ENCODE results near the gene ACHE.
"Not testable (repeated sequence)": the region's sequence is repeated elsewhere in the genome, so short reads cannot be mapped to it uniquely, and the experiment has no call there.

ACHE gene

GRCh38 chr7:100895701-100895955 is at the start of gene ACHE:
Gene ACHE (minus strand): TSS chr7:100895888. CDS start chr7:100894232, 1,656 bp downstream.
- Histone ChIP-seq H3K9me3 (ENCODE audit: control insufficient read depth in 1 of 2, low read length in 2 of 2) (no peaks in the 10 kb centered on the region), H3K36me3 (ENCODE audit: control insufficient read depth in 1 of 2, insufficient read depth in 2 of 2, low read length in 2 of 2) (no peaks in the 10 kb centered on the region), H3K27ac (ENCODE audit: low read depth, low read length) (peak within 1 kb of the TSS; percentile 47), H3K27me3 (ENCODE audit: control insufficient read depth in 1 of 2, insufficient read depth in 2 of 2, low read length in 2 of 2) (peaks cover 8 to 11% of the 10 kb centered on the region in 2 donors), H3K4me3 (ENCODE audit: low read depth in 1 of 2, low read length in 2 of 2) (peak within 1 kb of the TSS; percentile 52 to 60), H3K9ac (ENCODE audit: low read depth in 1 of 2, low read length in 2 of 2) (peak within 1 kb of the TSS; percentile 58 to 64), H3K4me1 (ENCODE audit: control insufficient read depth in 1 of 2, insufficient read depth in 2 of 2, low read length in 2 of 2) (peaks cover 11 to 29% of the 10 kb centered on the region in 2 donors)

- no peaks in the 10 kb centered on the region for H3K36me3 ChIP-seq (ENCODE audit: control insufficient read depth in 1 of 2, insufficient read depth in 2 of 2, low read length in 2 of 2)
- no peak overlapping the region for H3K4me3 ChIP-seq (ENCODE audit: low read depth in 1 of 2, low read length in 2 of 2)
Observed at GRCh38 chr7:100944138-100944537, 48.5 kb upstream of the ACHE start.

GRCh38 chr7:100943693-100944092 is 48.0 kb upstream of the ACHE start:
- H3K4me3 ChIP-seq (ENCODE audit: low read depth in 1 of 2, low read length in 2 of 2), result no peak overlapping the region
- H3K27me3 ChIP-seq (ENCODE audit: control insufficient read depth in 1 of 2, insufficient read depth in 2 of 2, low read length in 2 of 2), result peaks cover 0 to 2% of the 10 kb centered on the region in 2 donors
- H3K36me3 ChIP-seq (ENCODE audit: control insufficient read depth in 1 of 2, insufficient read depth in 2 of 2, low read length in 2 of 2), result no peaks in the 10 kb centered on the region
- no peak overlapping the region for H3K9ac ChIP-seq (ENCODE audit: low read depth in 1 of 2, low read length in 2 of 2)
- H3K27ac ChIP-seq (ENCODE audit: low read depth, low read length), result no peak overlapping the region
- peaks cover 0 to 6% of the 10 kb centered on the region in 2 donors for H3K9me3 ChIP-seq (ENCODE audit: control insufficient read depth in 1 of 2, low read length in 2 of 2)
- H3K4me1 ChIP-seq (ENCODE audit: control insufficient read depth in 1 of 2, insufficient read depth in 2 of 2, low read length in 2 of 2), result peaks cover 5 to 6% of the 10 kb centered on the region in 2 donors

More at GRCh38 chr7:100944138-100944537, 48.5 kb upstream of the ACHE start:
- H3K9ac ChIP-seq (ENCODE audit: low read depth in 1 of 2, low read length in 2 of 2), result no peak overlapping the region
- H3K9me3 ChIP-seq (ENCODE audit: control insufficient read depth in 1 of 2, low read length in 2 of 2), result peaks cover 0 to 6% of the 10 kb centered on the region in 2 donors
- peaks cover 0 to 2% of the 10 kb centered on the region in 2 donors for H3K27me3 ChIP-seq (ENCODE audit: control insufficient read depth in 1 of 2, insufficient read depth in 2 of 2, low read length in 2 of 2)
- peaks cover 6 to 9% of the 10 kb centered on the region in 2 donors for H3K4me1 ChIP-seq (ENCODE audit: control insufficient read depth in 1 of 2, insufficient read depth in 2 of 2, low read length in 2 of 2)
- H3K27ac ChIP-seq (ENCODE audit: low read depth, low read length), result no peak overlapping the region

- no peaks in the 10 kb centered on the region for H3K36me3 ChIP-seq (ENCODE audit: control insufficient read depth in 1 of 2, insufficient read depth in 2 of 2, low read length in 2 of 2)
- peak overlapping the region; percentile 42 for H3K27ac ChIP-seq (ENCODE audit: low read depth, low read length)
- peaks cover 0 to 6% of the 10 kb centered on the region in 2 donors for H3K9me3 ChIP-seq (ENCODE audit: control insufficient read depth in 1 of 2, low read length in 2 of 2)
- peak overlapping the region in 1 of 2 donors; percentile 10 for H3K9ac ChIP-seq (ENCODE audit: low read depth in 1 of 2, low read length in 2 of 2)
- H3K4me1 ChIP-seq (ENCODE audit: control insufficient read depth in 1 of 2, insufficient read depth in 2 of 2, low read length in 2 of 2), result peaks cover 4 to 6% of the 10 kb centered on the region in 2 donors
- no peak overlapping the region for H3K4me3 ChIP-seq (ENCODE audit: low read depth in 1 of 2, low read length in 2 of 2)
- peaks cover 0 to 2% of the 10 kb centered on the region in 2 donors for H3K27me3 ChIP-seq (ENCODE audit: control insufficient read depth in 1 of 2, insufficient read depth in 2 of 2, low read length in 2 of 2)
Observed at GRCh38 chr7:100942045-100942774, 46.5 kb upstream of the ACHE start.

- H3K27me3 ChIP-seq (ENCODE audit: control insufficient read depth in 1 of 2, insufficient read depth in 2 of 2, low read length in 2 of 2); H3K4me3 ChIP-seq (ENCODE audit: low read depth in 1 of 2, low read length in 2 of 2); H3K4me1 ChIP-seq (ENCODE audit: control insufficient read depth in 1 of 2, insufficient read depth in 2 of 2, low read length in 2 of 2); H3K36me3 ChIP-seq (ENCODE audit: control insufficient read depth in 1 of 2, insufficient read depth in 2 of 2, low read length in 2 of 2); H3K9ac ChIP-seq (ENCODE audit: low read depth in 1 of 2, low read length in 2 of 2); H3K27ac ChIP-seq (ENCODE audit: low read depth, low read length); H3K9me3 ChIP-seq (ENCODE audit: control insufficient read depth in 1 of 2, low read length in 2 of 2): not testable (repeated sequence)
Observed at GRCh38 chr7:100936167-100936566, 40.5 kb upstream of the ACHE start.

- H3K27me3 ChIP-seq (ENCODE audit: control insufficient read depth in 1 of 2, insufficient read depth in 2 of 2, low read length in 2 of 2), result not testable (repeated sequence)
Observed at GRCh38 chr7:100935381-100935780, 39.7 kb upstream of the ACHE start.

GRCh38 chr7:100933734-100934133 is 38.0 kb upstream of the ACHE start:
- no peaks in the 10 kb centered on the region for H3K36me3 ChIP-seq (ENCODE audit: control insufficient read depth in 1 of 2, insufficient read depth in 2 of 2, low read length in 2 of 2)
- no peak overlapping the region for H3K4me3 ChIP-seq (ENCODE audit: low read depth in 1 of 2, low read length in 2 of 2)

More at GRCh38 chr7:100935381-100935780, 39.7 kb upstream of the ACHE start:
- H3K9ac ChIP-seq (ENCODE audit: low read depth in 1 of 2, low read length in 2 of 2); H3K27ac ChIP-seq (ENCODE audit: low read depth, low read length); H3K4me3 ChIP-seq (ENCODE audit: low read depth in 1 of 2, low read length in 2 of 2); H3K4me1 ChIP-seq (ENCODE audit: control insufficient read depth in 1 of 2, insufficient read depth in 2 of 2, low read length in 2 of 2); H3K36me3 ChIP-seq (ENCODE audit: control insufficient read depth in 1 of 2, insufficient read depth in 2 of 2, low read length in 2 of 2); H3K9me3 ChIP-seq (ENCODE audit: control insufficient read depth in 1 of 2, low read length in 2 of 2): not testable (repeated sequence)

GRCh38 chr7:100929808-100930174 is 34.1 kb upstream of the ACHE start:
- Histone ChIP-seq H3K9me3 (ENCODE audit: control insufficient read depth in 1 of 2, low read length in 2 of 2) (no peaks in the 10 kb centered on the region), H3K27me3 (ENCODE audit: control insufficient read depth in 1 of 2, insufficient read depth in 2 of 2, low read length in 2 of 2) (no peaks in the 10 kb centered on the region), H3K4me1 (ENCODE audit: control insufficient read depth in 1 of 2, insufficient read depth in 2 of 2, low read length in 2 of 2) (no peaks in the 10 kb centered on the region), H3K27ac (ENCODE audit: low read depth, low read length) (no peak overlapping the region), H3K4me3 (ENCODE audit: low read depth in 1 of 2, low read length in 2 of 2) (no peak overlapping the region), H3K9ac (ENCODE audit: low read depth in 1 of 2, low read length in 2 of 2) (no peak overlapping the region), H3K36me3 (ENCODE audit: control insufficient read depth in 1 of 2, insufficient read depth in 2 of 2, low read length in 2 of 2) (no peaks in the 10 kb centered on the region)

More at GRCh38 chr7:100933734-100934133, 38.0 kb upstream of the ACHE start:
- no peak overlapping the region for H3K9ac ChIP-seq (ENCODE audit: low read depth in 1 of 2, low read length in 2 of 2)
- no peaks in the 10 kb centered on the region for H3K4me1 ChIP-seq (ENCODE audit: control insufficient read depth in 1 of 2, insufficient read depth in 2 of 2, low read length in 2 of 2)
- no peak overlapping the region for H3K27ac ChIP-seq (ENCODE audit: low read depth, low read length)
- no peaks in the 10 kb centered on the region for H3K27me3 ChIP-seq (ENCODE audit: control insufficient read depth in 1 of 2, insufficient read depth in 2 of 2, low read length in 2 of 2)
- H3K9me3 ChIP-seq (ENCODE audit: control insufficient read depth in 1 of 2, low read length in 2 of 2), result no peaks in the 10 kb centered on the region

GRCh38 chr7:100923616-100924015 is 27.9 kb upstream of the ACHE start:
- not testable (repeated sequence) for H3K9ac ChIP-seq (ENCODE audit: low read depth in 1 of 2, low read length in 2 of 2); H3K36me3 ChIP-seq (ENCODE audit: control insufficient read depth in 1 of 2, insufficient read depth in 2 of 2, low read length in 2 of 2); H3K4me3 ChIP-seq (ENCODE audit: low read depth in 1 of 2, low read length in 2 of 2); H3K4me1 ChIP-seq (ENCODE audit: control insufficient read depth in 1 of 2, insufficient read depth in 2 of 2, low read length in 2 of 2); H3K9me3 ChIP-seq (ENCODE audit: control insufficient read depth in 1 of 2, low read length in 2 of 2); H3K27ac ChIP-seq (ENCODE audit: low read depth, low read length); H3K27me3 ChIP-seq (ENCODE audit: control insufficient read depth in 1 of 2, insufficient read depth in 2 of 2, low read length in 2 of 2)

- no peaks in the 10 kb centered on the region for H3K27me3 ChIP-seq (ENCODE audit: control insufficient read depth in 1 of 2, insufficient read depth in 2 of 2, low read length in 2 of 2)
- H3K4me3 ChIP-seq (ENCODE audit: low read depth in 1 of 2, low read length in 2 of 2), result no peak overlapping the region
- no peak overlapping the region for H3K9ac ChIP-seq (ENCODE audit: low read depth in 1 of 2, low read length in 2 of 2)
- H3K27ac ChIP-seq (ENCODE audit: low read depth, low read length), result no peak overlapping the region
- H3K9me3 ChIP-seq (ENCODE audit: control insufficient read depth in 1 of 2, low read length in 2 of 2), result no peaks in the 10 kb centered on the region
- no peaks in the 10 kb centered on the region for H3K36me3 ChIP-seq (ENCODE audit: control insufficient read depth in 1 of 2, insufficient read depth in 2 of 2, low read length in 2 of 2)
- peaks cover 3 to 5% of the 10 kb centered on the region in 2 donors for H3K4me1 ChIP-seq (ENCODE audit: control insufficient read depth in 1 of 2, insufficient read depth in 2 of 2, low read length in 2 of 2)
Observed at GRCh38 chr7:100921039-100921438, 25.4 kb upstream of the ACHE start.

Measured in duodenal mucosa (tissue), 2 donors.